Peyer's patch (tissue), 4 donors: ENCODE measurements around the gene MCMBP.

Experiments
- POLR2A ChIP-seq, 2 donors: fragments of 450-650 bp; IDR thresholded peaks; one replicate each; pipeline ENCODE4 v1.5.1; 2017; ENCODE audit warnings: antibody characterized with exemption in 2 of 2, mild to moderate bottlenecking in 2 of 2, moderate library complexity in 2 of 2
- TF ChIP-seq, protein P1 (sequence below), 6 experiments: fragments of 450-650 bp in 4 of 6; fragments of 200-600 bp in 2 of 6; sonication (generic) in 1 of 6; IDR thresholded peaks; one replicate each; pipeline ENCODE4 v1.5.1; 2017 to 2019; ENCODE audit warnings: antibody characterized with exemption in 6 of 6, mild to moderate bottlenecking in 3 of 6, moderate library complexity in 1 of 6

DNA sequence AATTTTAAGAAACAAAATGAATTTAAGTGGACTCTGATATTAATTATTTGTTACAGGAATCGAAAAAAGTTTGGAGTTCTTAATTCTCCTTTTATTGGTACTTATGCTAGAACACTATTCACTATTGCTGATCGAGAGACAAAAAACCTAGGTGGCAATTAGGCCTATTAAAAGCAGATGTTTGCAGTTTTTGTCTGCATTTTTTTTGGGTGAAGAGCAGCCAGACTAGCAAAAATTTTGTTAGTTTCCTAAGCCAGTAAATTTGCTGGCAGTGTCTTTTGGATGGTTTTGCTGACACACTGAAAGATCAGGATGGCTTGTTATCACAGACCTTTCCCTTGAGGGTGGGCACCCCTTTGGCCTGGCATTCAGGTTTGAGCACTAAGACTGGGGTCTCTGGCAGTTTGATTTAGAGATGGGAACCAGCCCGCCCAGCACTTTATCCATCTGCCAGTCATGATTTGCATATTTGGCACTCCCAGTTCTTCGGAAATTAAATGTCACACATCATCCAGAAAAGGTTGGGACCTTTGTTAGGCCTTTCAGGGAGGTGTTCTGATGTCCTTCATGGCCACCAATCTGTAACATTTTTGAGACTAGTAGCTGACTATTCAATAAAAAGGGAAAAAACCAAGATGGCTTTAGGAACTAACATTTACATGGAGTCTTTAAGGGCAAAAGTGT, 89.5 kb downstream of the MCMBP start:
- no peak for TF ChIP-seq POLR2A (IDR thresholded peaks at IDR 0.05)
- TF ChIP-seq, protein P1, sequence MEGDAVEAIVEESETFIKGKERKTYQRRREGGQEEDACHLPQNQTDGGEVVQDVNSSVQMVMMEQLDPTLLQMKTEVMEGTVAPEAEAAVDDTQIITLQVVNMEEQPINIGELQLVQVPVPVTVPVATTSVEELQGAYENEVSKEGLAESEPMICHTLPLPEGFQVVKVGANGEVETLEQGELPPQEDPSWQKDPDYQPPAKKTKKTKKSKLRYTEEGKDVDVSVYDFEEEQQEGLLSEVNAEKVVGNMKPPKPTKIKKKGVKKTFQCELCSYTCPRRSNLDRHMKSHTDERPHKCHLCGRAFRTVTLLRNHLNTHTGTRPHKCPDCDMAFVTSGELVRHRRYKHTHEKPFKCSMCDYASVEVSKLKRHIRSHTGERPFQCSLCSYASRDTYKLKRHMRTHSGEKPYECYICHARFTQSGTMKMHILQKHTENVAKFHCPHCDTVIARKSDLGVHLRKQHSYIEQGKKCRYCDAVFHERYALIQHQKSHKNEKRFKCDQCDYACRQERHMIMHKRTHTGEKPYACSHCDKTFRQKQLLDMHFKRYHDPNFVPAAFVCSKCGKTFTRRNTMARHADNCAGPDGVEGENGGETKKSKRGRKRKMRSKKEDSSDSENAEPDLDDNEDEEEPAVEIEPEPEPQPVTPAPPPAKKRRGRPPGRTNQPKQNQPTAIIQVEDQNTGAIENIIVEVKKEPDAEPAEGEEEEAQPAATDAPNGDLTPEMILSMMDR (IDR thresholded peaks at IDR 0.05), result no peak
